Astrocyte (in vitro differentiated cells and primary cell): ENCODE data around the gene HOXB6. TPM values are rescaled to one million over a fixed set of nuclear protein-coding genes. Genes with fewer than 3 reads are reported as not detected.

Experiments used
- DNase-seq: peaks from one replicate; pipeline ENCODE4 v3.0.0-alpha.2; 2010; ENCODE audit warnings: low read depth
- FAIRE-seq: peaks from 2 replicates; lab custom pipeline; 2011; peaks lifted over from hg19 to GRCh38; lab: Jason Lieb, UNC
- H2AFZ ChIP-seq: 2 replicates; pipeline ENCODE4 v1.6.0; 2012; ENCODE audit warnings: low read depth, low read length, inconsistent platforms
- H3K27ac ChIP-seq: 2 replicates; pipeline ENCODE4 v1.5.1; 2011; ENCODE audit warnings: low read depth, low read length, inconsistent platforms
- H3K27me3 ChIP-seq: 2 replicates; pipeline ENCODE4 v1.6.0; 2011; ENCODE audit warnings: low read length, inconsistent platforms; ENCODE audit not compliant: insufficient read depth
- H3K36me3 ChIP-seq: 2 replicates; pipeline ENCODE4 v1.5.1; 2011; ENCODE audit warnings: low read length, inconsistent platforms; ENCODE audit not compliant: insufficient read depth
- H3K4me1 ChIP-seq: 2 replicates; pipeline ENCODE4 v1.5.1; 2011; ENCODE audit warnings: low read length, inconsistent platforms; ENCODE audit not compliant: insufficient read depth
- H3K4me2 ChIP-seq: 2 replicates; pipeline ENCODE4 v1.6.0; 2012; ENCODE audit warnings: low read length, inconsistent platforms
- H3K4me3 ChIP-seq: 2 replicates; pipeline ENCODE4 v1.5.1; 2011; ENCODE audit warnings: low read depth, mild to moderate bottlenecking, low read length, inconsistent platforms; ENCODE audit not compliant: insufficient read depth
- H3K79me2 ChIP-seq: 2 replicates; pipeline ENCODE4 v1.6.0; 2012; ENCODE audit warnings: mild to moderate bottlenecking, low read length, inconsistent platforms; ENCODE audit not compliant: insufficient read depth
- H3K9ac ChIP-seq: 2 replicates; pipeline ENCODE4 v1.6.0; 2012; ENCODE audit warnings: mild to moderate bottlenecking, low read length, inconsistent platforms
- H3K9me3 ChIP-seq: 2 replicates; pipeline ENCODE4 v1.5.1; 2012; ENCODE audit warnings: low read depth, mild to moderate bottlenecking, low read length, inconsistent platforms; ENCODE audit not compliant: insufficient read depth
- H4K20me1 ChIP-seq: 2 replicates; pipeline ENCODE4 v1.6.0; 2012; ENCODE audit warnings: low read length, inconsistent platforms; ENCODE audit not compliant: insufficient read depth
- H3K27ac Mint-ChIP-seq: one replicate; pipeline ENCODE4 v1.8.0; 2021; ENCODE audit warnings: mild to moderate bottlenecking, mixed read lengths; ENCODE audit not compliant: unreplicated experiment
- H3K27me3 Mint-ChIP-seq: one replicate; pipeline ENCODE4 v1.8.0; 2021; ENCODE audit warnings: low read depth, mixed read lengths; ENCODE audit not compliant: unreplicated experiment
- H3K36me3 Mint-ChIP-seq: one replicate; pipeline ENCODE4 v1.8.0; 2021; ENCODE audit warnings: low read depth, mixed read lengths; ENCODE audit not compliant: unreplicated experiment
- H3K4me1 Mint-ChIP-seq: one replicate; pipeline ENCODE4 v1.8.0; 2021; ENCODE audit warnings: low read depth, mixed read lengths; ENCODE audit not compliant: unreplicated experiment
- H3K4me3 Mint-ChIP-seq: one replicate; pipeline ENCODE4 v1.8.0; 2021; ENCODE audit warnings: mild to moderate bottlenecking, moderate library complexity, mixed read lengths; ENCODE audit not compliant: unreplicated experiment
- H3K9me3 Mint-ChIP-seq: one replicate; pipeline ENCODE4 v1.8.0; 2021; ENCODE audit warnings: mild to moderate bottlenecking, mixed read lengths; ENCODE audit not compliant: unreplicated experiment
- EZH2 ChIP-seq: IDR thresholded peaks from 2 replicates; pipeline ENCODE4 v1.6.1; 2012; ENCODE audit warnings: mild to moderate bottlenecking, low read length, inconsistent platforms; ENCODE audit not compliant: insufficient read depth
- total RNA-seq: library from RNA; stranded (reverse); gene quantifications from 2 replicates; pipeline ENCODE4 v1.2.1, GENCODE V29; 2021
- TF ChIP-seq, protein P1 (sequence below): IDR thresholded peaks from 2 replicates; pipeline ENCODE4 v1.5.1; 2011; ENCODE audit warnings: low read depth, mild to moderate bottlenecking, inconsistent platforms, low read length, moderate library complexity; ENCODE audit not compliant: insufficient read depth

The HOXB6 gene
- total RNA-seq, 1 donor from 2014 or later, result not detected

DNA sequence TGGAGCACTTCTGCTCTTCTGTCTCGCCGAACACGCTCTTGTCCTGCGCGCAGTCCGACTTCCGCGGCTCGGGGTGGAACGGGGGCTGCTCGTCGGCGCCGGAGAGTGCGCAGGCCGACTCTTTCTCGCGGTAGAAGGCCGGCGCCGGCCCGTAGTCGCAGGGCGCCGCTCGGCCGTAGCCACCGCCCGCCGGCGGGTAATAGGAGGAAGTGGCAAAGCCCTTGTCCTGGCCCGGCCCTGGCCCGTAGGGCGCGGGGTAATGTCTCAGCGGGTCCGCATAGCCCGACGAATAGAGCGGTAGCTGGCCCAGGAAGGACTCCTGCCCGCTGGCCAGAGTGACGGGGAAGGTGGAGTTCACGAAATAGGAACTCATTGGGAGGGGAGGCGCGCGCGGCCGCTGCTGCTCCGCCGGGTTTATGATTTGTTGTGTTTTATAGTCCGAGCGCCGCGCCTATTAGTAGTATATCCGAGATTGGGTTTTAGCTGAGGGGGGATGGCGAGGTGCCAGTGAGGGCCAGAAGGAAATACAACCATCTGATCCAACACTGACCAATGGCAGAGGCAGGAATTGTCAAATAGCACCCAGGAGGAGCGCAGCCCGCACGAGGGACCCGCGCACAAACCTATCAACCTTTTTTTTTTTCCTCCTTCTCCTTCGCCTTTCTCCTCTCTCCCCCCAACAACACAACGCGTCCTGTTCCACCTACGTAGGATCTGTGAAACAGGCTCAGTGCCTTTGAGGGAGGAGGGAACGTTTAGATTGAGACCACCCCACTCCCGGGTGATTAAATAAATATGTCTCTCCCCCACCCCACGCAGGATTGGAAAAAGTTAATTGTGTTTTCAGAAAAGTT, 6.8 kb downstream of the HOXB6 start:
- Mint-ChIP-seq H3K27me3 (peaks cover 94% of the 10 kb centered on the region), H3K4me3 (no peak overlapping the region), H3K4me1 (no peaks in the 10 kb centered on the region), H3K27ac (peak overlapping the region; percentile 41), H3K36me3 (no peaks in the 10 kb centered on the region), H3K9me3 (peaks cover 45% of the 10 kb centered on the region)
- no peaks in the 10 kb centered on the region for H3K9me3 ChIP-seq
- H3K36me3 ChIP-seq, result no peaks in the 10 kb centered on the region
- H3K4me2 ChIP-seq, result peak overlapping the region; percentile 84
- FAIRE-seq, result no peak
- H3K4me3 ChIP-seq, result peak overlapping the region; percentile 59
- H3K9ac ChIP-seq, result peak overlapping the region; percentile 59
- H3K27me3 ChIP-seq, result peaks cover 91% of the 10 kb centered on the region
- peaks cover 26% of the 10 kb centered on the region for H4K20me1 ChIP-seq
- no peak for DNase-seq
- H3K4me1 ChIP-seq, result peaks cover 18% of the 10 kb centered on the region
- H3K27ac ChIP-seq, result no peak overlapping the region
- H2AFZ ChIP-seq, result peak overlapping the region; percentile 69
- peaks cover 2% of the 10 kb centered on the region for H3K79me2 ChIP-seq
- TF ChIP-seq EZH2, result peak; percentile 97
- TF ChIP-seq, protein P1, sequence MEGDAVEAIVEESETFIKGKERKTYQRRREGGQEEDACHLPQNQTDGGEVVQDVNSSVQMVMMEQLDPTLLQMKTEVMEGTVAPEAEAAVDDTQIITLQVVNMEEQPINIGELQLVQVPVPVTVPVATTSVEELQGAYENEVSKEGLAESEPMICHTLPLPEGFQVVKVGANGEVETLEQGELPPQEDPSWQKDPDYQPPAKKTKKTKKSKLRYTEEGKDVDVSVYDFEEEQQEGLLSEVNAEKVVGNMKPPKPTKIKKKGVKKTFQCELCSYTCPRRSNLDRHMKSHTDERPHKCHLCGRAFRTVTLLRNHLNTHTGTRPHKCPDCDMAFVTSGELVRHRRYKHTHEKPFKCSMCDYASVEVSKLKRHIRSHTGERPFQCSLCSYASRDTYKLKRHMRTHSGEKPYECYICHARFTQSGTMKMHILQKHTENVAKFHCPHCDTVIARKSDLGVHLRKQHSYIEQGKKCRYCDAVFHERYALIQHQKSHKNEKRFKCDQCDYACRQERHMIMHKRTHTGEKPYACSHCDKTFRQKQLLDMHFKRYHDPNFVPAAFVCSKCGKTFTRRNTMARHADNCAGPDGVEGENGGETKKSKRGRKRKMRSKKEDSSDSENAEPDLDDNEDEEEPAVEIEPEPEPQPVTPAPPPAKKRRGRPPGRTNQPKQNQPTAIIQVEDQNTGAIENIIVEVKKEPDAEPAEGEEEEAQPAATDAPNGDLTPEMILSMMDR, result no peak

DNA sequence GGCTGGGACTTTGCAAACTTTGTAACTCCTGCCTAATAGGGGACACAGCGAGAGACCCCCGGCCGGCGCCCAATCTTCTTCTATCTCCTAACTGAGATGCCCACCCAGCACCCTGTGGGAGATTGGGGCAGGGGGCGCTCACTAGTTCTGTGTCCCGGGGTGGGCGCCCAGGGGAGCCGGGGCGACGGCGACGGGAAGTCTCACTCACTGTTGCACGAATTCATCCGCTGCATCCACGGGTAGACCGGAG, 7.3 kb downstream of the HOXB6 start:
- Mint-ChIP-seq H3K4me1 (no peaks in the 10 kb centered on the region), H3K27ac (no peak overlapping the region), H3K9me3 (peaks cover 47% of the 10 kb centered on the region), H3K27me3 (peaks cover 94% of the 10 kb centered on the region), H3K4me3 (no peak overlapping the region), H3K36me3 (no peaks in the 10 kb centered on the region)
- Histone ChIP-seq H3K27me3 (peaks cover 91% of the 10 kb centered on the region), H3K27ac (no peak overlapping the region), H3K9me3 (no peaks in the 10 kb centered on the region), H3K9ac (peak overlapping the region; percentile 59), H3K36me3 (no peaks in the 10 kb centered on the region), H2AFZ (peak overlapping the region; percentile 69), H4K20me1 (peaks cover 26% of the 10 kb centered on the region), H3K79me2 (peaks cover 7% of the 10 kb centered on the region), H3K4me1 (peaks cover 18% of the 10 kb centered on the region), H3K4me3 (peak overlapping the region; percentile 59), H3K4me2 (peak overlapping the region; percentile 84)
- no peak for TF ChIP-seq EZH2
- TF ChIP-seq, protein P1, result no peak
- no peak for DNase-seq
- FAIRE-seq, result no peak
